Spleen (tissue), 11 donors: ENCODE results near the gene LDAH. TPM values are rescaled to one million over a fixed set of nuclear protein-coding genes. Genes with fewer than 3 reads are reported as not detected.

Experiments used
- DNase-seq: peaks from one replicate; pipeline ENCODE4 v3.0.0-alpha.2; 2020
- H3K27ac ChIP-seq, 8 donors: fragments of 200-600 bp; sonication (generic) in 7 of 8; 1 replicate in 4 of 8; 2 replicates in 4 of 8; pipeline versions ENCODE4 v1.5.0 to v1.8.0; 2016 to 2021; ENCODE audit warnings: inconsistent platforms in 4 of 8, mild to moderate bottlenecking in 4 of 8, moderate library complexity in 1 of 8
- H3K27me3 ChIP-seq, 7 donors: fragments of 200-600 bp; sonication (generic) in 6 of 7; replicated peaks in 1 of 7; 1 replicate in 4 of 7; 2 replicates in 3 of 7; pipeline versions ENCODE4 v1.5.0 to v1.8.0; 2016 to 2021; ENCODE audit warnings: inconsistent platforms in 3 of 7, mild to moderate bottlenecking in 1 of 7
- H3K36me3 ChIP-seq, 6 donors: fragments of 200-600 bp; sonication (generic) in 5 of 6; 1 replicate in 4 of 6; 2 replicates in 2 of 6; pipeline versions ENCODE4 v1.5.0 to v1.8.0; 2016 to 2021; ENCODE audit warnings: inconsistent platforms in 2 of 6
- H3K4me1 ChIP-seq, 6 donors: fragments of 200-600 bp; sonication (generic) in 5 of 6; 1 replicate in 3 of 6; 2 replicates in 3 of 6; pipeline versions ENCODE4 v1.5.0 to v1.8.0; 2016 to 2021; ENCODE audit warnings: inconsistent platforms in 3 of 6
- H3K4me3 ChIP-seq, 8 donors: fragments of 200-600 bp; sonication (generic) in 7 of 8; 1 replicate in 4 of 8; 2 replicates in 4 of 8; pipeline versions ENCODE4 v1.5.0 to v1.8.0; 2016 to 2021; ENCODE audit warnings: inconsistent platforms in 4 of 8, mild to moderate bottlenecking in 4 of 8, moderate library complexity in 2 of 8
- H3K9me3 ChIP-seq, 8 donors: fragments of 200-600 bp; sonication (generic) in 7 of 8; 1 replicate in 4 of 8; 2 replicates in 4 of 8; pipeline versions ENCODE4 v1.5.0 to v1.8.0; 2016 to 2021; ENCODE audit warnings: inconsistent platforms in 4 of 8
- POLR2A ChIP-seq, 3 donors: fragments of 450-650 bp; IDR thresholded peaks; one replicate each; pipeline ENCODE4 v1.5.1; 2017; ENCODE audit warnings: antibody characterized with exemption in 3 of 3, mild to moderate bottlenecking in 1 of 3
- POLR2AphosphoS5 ChIP-seq, 3 donors: sonication (generic); formaldehyde crosslinking; IDR thresholded peaks; one replicate each; pipeline ENCODE4 v1.5.1; 2017; ENCODE audit warnings: antibody characterized with exemption in 3 of 3
- WGBS, 5 donors: extraction: QIAGEN DNeasy Blood & Tissue Kit in 3 of 5; methylation state at CpG; one replicate each; pipeline versions ENCODE4 v1.1.5 to v1.1.7; 2013 to 2018; 5-methylcytosine and 5-hydroxymethylcytosine counted together
- intact Hi-C: fragments of 100-400 bp; cut with DNase I; formaldehyde crosslinking; loops from one replicate; pipeline ENCODE4 v1.15.0; 2023; ENCODE audit warnings: low total_unique reads
- polyA plus RNA-seq, 3 donors: library from polyadenylated mRNA; stranded (reverse); fragments of 200-250 nt; gene quantifications; one replicate each; pipeline ENCODE4 v1.2.1, GENCODE V29; 2013
- total RNA-seq, 7 donors: library from RNA; depleted of rRNA in 3 of 7; stranded (reverse); fragments of >200 nt in 3 of 7; fragmentation: NEBNext Ultra II Directional in 4 of 7; extraction: Animal tissue kit (Norgen Biotek cat#: 25700) in 4 of 7; gene quantifications; one replicate each; pipeline versions ENCODE4 v1.1.0 to v1.2.1, GENCODE V29; 2016 to 2021
- TF ChIP-seq, protein P1 (sequence below), 11 experiments: fragments of 200-600 bp in 7 of 11; fragments of 450-650 bp in 4 of 11; sonication (generic) in 4 of 11; IDR thresholded peaks in 8 of 11; conservative IDR thresholded peaks in 3 of 11; 1 replicate in 7 of 11; 2 replicates in 4 of 11; pipeline versions ENCODE4 v1.4.0 to v1.8.0; 2016 to 2021; ENCODE audit warnings: antibody characterized with exemption in 11 of 11, inconsistent platforms in 4 of 11, mild to moderate bottlenecking in 1 of 11
- donor health status: healthy with polysubstance abuse.
- donor health status: DM: no; HTN: no; CAD: no; lungs with moderate emphysema.
- donor health status: DM: no; HTN: no; CAD: no.
- donor health status: Bipolar disorder and iron deficiency.
- donor health status: healthy.
- donor health status: DM: no; HTN: no; CAD: no.
- donor health status: DM: yes; HTN: yes; CAD: no.

The LDAH gene
- total and polyA plus RNA-seq, 10 donors: 5.8 to 33.2 (median 21.1) TPM

GRCh38 chr2:20662308-20662937 lies 160.5 kb downstream of the LDAH start:
- Histone ChIP-seq H3K9me3 (no peaks in the 10 kb centered on the region), H3K4me1 (peaks cover 18 to 33% (median 24%) of the 10 kb centered on the region in 6 donors), H3K27me3 (peaks cover 0 to 86% (median 54%) of the 10 kb centered on the region in 7 donors), H3K27ac (no peak overlapping the region), H3K36me3 (no peaks in the 10 kb centered on the region), H3K4me3 (no peak overlapping the region)
- 58 to 81% (median 79%) methylated on average over 5 of the region's 5 CpGs for WGBS, 5 donors
- peak; percentile 55 for DNase-seq
- intact Hi-C loops: no loop called here
- TF ChIP-seq POLR2A (IDR thresholded peaks at IDR 0.05): no peak
- TF ChIP-seq, protein P1, sequence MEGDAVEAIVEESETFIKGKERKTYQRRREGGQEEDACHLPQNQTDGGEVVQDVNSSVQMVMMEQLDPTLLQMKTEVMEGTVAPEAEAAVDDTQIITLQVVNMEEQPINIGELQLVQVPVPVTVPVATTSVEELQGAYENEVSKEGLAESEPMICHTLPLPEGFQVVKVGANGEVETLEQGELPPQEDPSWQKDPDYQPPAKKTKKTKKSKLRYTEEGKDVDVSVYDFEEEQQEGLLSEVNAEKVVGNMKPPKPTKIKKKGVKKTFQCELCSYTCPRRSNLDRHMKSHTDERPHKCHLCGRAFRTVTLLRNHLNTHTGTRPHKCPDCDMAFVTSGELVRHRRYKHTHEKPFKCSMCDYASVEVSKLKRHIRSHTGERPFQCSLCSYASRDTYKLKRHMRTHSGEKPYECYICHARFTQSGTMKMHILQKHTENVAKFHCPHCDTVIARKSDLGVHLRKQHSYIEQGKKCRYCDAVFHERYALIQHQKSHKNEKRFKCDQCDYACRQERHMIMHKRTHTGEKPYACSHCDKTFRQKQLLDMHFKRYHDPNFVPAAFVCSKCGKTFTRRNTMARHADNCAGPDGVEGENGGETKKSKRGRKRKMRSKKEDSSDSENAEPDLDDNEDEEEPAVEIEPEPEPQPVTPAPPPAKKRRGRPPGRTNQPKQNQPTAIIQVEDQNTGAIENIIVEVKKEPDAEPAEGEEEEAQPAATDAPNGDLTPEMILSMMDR (IDR thresholded peaks at IDR 0.05 in 8 of 11, conservative IDR thresholded peaks at IDR 0.05 in 3 of 11): no peak
- no peak for TF ChIP-seq POLR2AphosphoS5 (IDR thresholded peaks at IDR 0.05)

- TF ChIP-seq, protein P1 (IDR thresholded peaks at IDR 0.05 in 8 of 11, conservative IDR thresholded peaks at IDR 0.05 in 3 of 11): peak; percentile 86 to 97 (median 93)
- TF ChIP-seq POLR2AphosphoS5 (IDR thresholded peaks at IDR 0.05) (no peak), POLR2A (IDR thresholded peaks at IDR 0.05) (no peak)
- intact Hi-C loops: loop anchor here (2.0 kb wide), 1 partner anchor 301 kb away; no protein-coding TSS in a partner anchor
- H3K4me3 ChIP-seq: no peak overlapping the region
- no peaks in the 10 kb centered on the region for H3K9me3 ChIP-seq
- H3K36me3 ChIP-seq: no peaks in the 10 kb centered on the region
- DNase-seq: peak; percentile 89
- H3K27me3 ChIP-seq: peaks cover 0 to 80% (median 49%) of the 10 kb centered on the region in 7 donors
- peaks cover 17 to 28% (median 20%) of the 10 kb centered on the region in 6 donors for H3K4me1 ChIP-seq
- 35 to 40% (median 37%) methylated on average over 10 to 11 of the region's 11 CpGs for WGBS, 5 donors
- no peak overlapping the region for H3K27ac ChIP-seq
These were observed 161.2 kb downstream of the LDAH start for GRCh38 chr2:20661421-20662307.

DNA sequence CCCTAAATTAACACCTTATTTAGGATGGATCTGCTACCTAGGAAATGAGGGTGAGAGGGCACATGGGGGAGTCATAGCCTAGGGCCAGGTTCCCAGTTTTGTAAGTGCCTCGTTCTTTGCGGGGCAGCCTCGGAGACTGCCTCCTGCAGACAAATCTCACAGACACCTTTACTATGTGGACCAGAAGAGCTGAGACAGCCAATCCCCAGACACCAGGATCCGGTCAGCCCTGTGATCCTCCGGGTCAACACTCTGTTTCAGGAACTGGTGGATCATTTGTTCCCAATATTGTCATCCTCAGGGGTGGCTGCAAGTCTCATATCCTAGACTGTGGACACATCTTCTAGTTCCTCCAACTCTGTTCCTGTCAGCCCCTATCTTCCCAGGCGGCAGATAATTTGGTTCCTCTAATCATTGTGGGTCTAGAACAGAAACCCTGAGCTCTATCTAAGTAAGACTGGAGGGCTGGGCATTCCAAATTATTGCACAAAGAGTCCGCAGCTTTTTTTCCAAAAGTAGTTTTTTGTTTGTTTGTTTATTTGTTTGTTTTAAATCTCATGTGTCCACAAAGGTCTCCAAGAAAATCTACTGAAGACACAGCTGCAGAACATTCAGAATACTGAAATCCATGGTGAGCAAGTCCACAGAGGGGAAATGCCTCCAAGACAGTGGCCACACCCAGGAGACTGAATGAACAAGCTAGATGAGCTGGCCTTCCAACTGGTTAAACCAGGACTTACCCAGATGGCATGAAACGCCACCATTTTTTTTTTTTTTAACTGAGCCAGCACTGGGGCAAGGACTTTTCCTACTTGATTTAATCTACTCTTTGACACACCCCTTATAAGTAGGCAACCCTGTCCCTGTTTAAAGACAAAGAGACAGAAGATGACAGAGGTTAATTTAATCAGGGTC lies 162.1 kb downstream of the LDAH start:
- no peaks in the 10 kb centered on the region for H3K9me3 ChIP-seq
- no peak overlapping the region for H3K4me3 ChIP-seq
- intact Hi-C loops: loop anchor here (2.0 kb wide), 1 partner anchor 302 kb away; no protein-coding TSS in a partner anchor
- peaks cover 0 to 71% (median 40%) of the 10 kb centered on the region in 7 donors for H3K27me3 ChIP-seq
- no peaks in the 10 kb centered on the region for H3K36me3 ChIP-seq
- WGBS, 5 donors: 53 to 66% (median 56%) methylated on average over 8 of the region's 8 CpGs
- DNase-seq: peak; percentile 55
- no peak for TF ChIP-seq POLR2AphosphoS5 (IDR thresholded peaks at IDR 0.05)
- TF ChIP-seq, protein P1 (IDR thresholded peaks at IDR 0.05 in 8 of 11, conservative IDR thresholded peaks at IDR 0.05 in 3 of 11): no peak
- TF ChIP-seq POLR2A (IDR thresholded peaks at IDR 0.05): no peak
- H3K27ac ChIP-seq: no peak overlapping the region
- H3K4me1 ChIP-seq: peaks cover 8 to 19% (median 11%) of the 10 kb centered on the region in 6 donors
